Measurements from ENCODE around the gene FAM174B.

DNA sequence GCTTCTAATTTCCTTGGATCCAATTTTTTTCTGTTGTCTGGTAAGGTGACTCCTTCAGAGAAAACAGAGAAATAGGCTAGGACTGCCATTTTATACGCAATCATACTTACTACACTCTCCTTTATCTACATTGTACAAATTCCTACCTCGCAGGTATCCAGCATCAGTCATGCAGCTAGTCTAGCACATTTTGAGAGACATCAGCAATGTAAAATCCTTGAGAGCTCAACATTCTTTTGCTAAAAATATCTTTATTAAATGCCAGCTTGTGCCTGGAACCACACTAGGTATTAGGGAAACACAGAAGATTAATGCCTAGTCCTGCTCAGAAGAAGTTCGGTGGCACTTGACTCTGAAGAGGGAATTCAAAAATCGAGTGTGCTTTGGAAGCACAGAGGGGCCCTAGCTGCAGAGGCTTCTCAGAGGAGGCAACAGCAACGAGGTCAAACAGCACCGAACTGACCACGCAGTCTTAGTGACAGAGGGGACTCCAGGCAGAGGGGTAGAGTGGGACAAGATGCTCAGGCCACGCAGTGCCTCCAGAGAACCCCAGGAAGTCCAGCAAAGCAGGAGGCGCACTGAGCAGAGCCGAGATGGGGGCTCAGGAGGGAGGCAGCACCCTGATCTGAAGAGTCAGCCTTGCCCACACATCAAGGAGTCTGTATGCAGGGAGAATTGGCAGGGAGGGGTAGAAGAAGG is 3.5 kb downstream of the FAM174B start:
- TF ChIP-seq EZH2 (IDR thresholded peaks at IDR 0.05; ENCODE audit: borderline replicate concordance, low read depth, low read length, severe bottlenecking): no peak
- TF ChIP-seq, protein P1, sequence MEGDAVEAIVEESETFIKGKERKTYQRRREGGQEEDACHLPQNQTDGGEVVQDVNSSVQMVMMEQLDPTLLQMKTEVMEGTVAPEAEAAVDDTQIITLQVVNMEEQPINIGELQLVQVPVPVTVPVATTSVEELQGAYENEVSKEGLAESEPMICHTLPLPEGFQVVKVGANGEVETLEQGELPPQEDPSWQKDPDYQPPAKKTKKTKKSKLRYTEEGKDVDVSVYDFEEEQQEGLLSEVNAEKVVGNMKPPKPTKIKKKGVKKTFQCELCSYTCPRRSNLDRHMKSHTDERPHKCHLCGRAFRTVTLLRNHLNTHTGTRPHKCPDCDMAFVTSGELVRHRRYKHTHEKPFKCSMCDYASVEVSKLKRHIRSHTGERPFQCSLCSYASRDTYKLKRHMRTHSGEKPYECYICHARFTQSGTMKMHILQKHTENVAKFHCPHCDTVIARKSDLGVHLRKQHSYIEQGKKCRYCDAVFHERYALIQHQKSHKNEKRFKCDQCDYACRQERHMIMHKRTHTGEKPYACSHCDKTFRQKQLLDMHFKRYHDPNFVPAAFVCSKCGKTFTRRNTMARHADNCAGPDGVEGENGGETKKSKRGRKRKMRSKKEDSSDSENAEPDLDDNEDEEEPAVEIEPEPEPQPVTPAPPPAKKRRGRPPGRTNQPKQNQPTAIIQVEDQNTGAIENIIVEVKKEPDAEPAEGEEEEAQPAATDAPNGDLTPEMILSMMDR (IDR thresholded peaks at IDR 0.05; ENCODE audit: borderline replicate concordance, extremely low read depth, low read length, poor library complexity, severe bottlenecking): no peak

All from DND-41 (cell line).